Measurements from ENCODE around the gene ZNF408.

Gene ZNF408

GRCh38 chr11:46731545-46731944 is 30.7 kb downstream of the ZNF408 start:
- DNase-seq (ENCODE audit: low read depth) = no peak
- no peak for TF ChIP-seq CTCF (IDR thresholded peaks at IDR 0.05; ENCODE audit: insufficient read depth, low read depth, low read length, missing control alignments)
- no peak overlapping the region for H3K4me3 ChIP-seq (ENCODE audit: low read depth, low read length)

- TF ChIP-seq CTCF (IDR thresholded peaks at IDR 0.05; ENCODE audit: insufficient read depth, low read depth, low read length, missing control alignments) = no peak
- no peak for DNase-seq (ENCODE audit: low read depth)
- no peak overlapping the region for H3K4me3 ChIP-seq (ENCODE audit: low read depth, low read length)
Measured at GRCh38 chr11:46733234-46733633, 32.4 kb downstream of the ZNF408 start.

GRCh38 chr11:46736146-46736545 is 35.3 kb downstream of the ZNF408 start:
- H3K4me3 ChIP-seq (ENCODE audit: low read depth, low read length) = no peak overlapping the region
- TF ChIP-seq CTCF (IDR thresholded peaks at IDR 0.05; ENCODE audit: insufficient read depth, low read depth, low read length, missing control alignments) = no peak
- DNase-seq (ENCODE audit: low read depth) = no peak

- DNase-seq (ENCODE audit: low read depth) = no peak
- no peak overlapping the region for H3K4me3 ChIP-seq (ENCODE audit: low read depth, low read length)
- TF ChIP-seq CTCF (IDR thresholded peaks at IDR 0.05; ENCODE audit: insufficient read depth, low read depth, low read length, missing control alignments) = no peak
Measured at GRCh38 chr11:46736615-46737014, 35.8 kb downstream of the ZNF408 start.

GRCh38 chr11:46737699-46738098 is 36.9 kb downstream of the ZNF408 start:
- DNase-seq (ENCODE audit: low read depth) = no peak
- TF ChIP-seq CTCF (IDR thresholded peaks at IDR 0.05; ENCODE audit: insufficient read depth, low read depth, low read length, missing control alignments) = no peak
- H3K4me3 ChIP-seq (ENCODE audit: low read depth, low read length) = no peak overlapping the region

GRCh38 chr11:46738887-46739286 is 38.1 kb downstream of the ZNF408 start:
- no peak for TF ChIP-seq CTCF (IDR thresholded peaks at IDR 0.05; ENCODE audit: insufficient read depth, low read depth, low read length, missing control alignments)
- no peak for DNase-seq (ENCODE audit: low read depth)
- no peak overlapping the region for H3K4me3 ChIP-seq (ENCODE audit: low read depth, low read length)

- no peak overlapping the region for H3K4me3 ChIP-seq (ENCODE audit: low read depth, low read length)
- no peak for DNase-seq (ENCODE audit: low read depth)
- no peak for TF ChIP-seq CTCF (IDR thresholded peaks at IDR 0.05; ENCODE audit: insufficient read depth, low read depth, low read length, missing control alignments)
Measured at GRCh38 chr11:46741600-46742484, 41.0 kb downstream of the ZNF408 start.

Measured in GM12865 (cell line).